Measurements from ENCODE around the gene ZNF880.
"Not testable (repeated sequence)": the region's sequence is repeated elsewhere in the genome, so short reads cannot be mapped to it uniquely, and the experiment has no call there.

ZNF880 gene

DNA sequence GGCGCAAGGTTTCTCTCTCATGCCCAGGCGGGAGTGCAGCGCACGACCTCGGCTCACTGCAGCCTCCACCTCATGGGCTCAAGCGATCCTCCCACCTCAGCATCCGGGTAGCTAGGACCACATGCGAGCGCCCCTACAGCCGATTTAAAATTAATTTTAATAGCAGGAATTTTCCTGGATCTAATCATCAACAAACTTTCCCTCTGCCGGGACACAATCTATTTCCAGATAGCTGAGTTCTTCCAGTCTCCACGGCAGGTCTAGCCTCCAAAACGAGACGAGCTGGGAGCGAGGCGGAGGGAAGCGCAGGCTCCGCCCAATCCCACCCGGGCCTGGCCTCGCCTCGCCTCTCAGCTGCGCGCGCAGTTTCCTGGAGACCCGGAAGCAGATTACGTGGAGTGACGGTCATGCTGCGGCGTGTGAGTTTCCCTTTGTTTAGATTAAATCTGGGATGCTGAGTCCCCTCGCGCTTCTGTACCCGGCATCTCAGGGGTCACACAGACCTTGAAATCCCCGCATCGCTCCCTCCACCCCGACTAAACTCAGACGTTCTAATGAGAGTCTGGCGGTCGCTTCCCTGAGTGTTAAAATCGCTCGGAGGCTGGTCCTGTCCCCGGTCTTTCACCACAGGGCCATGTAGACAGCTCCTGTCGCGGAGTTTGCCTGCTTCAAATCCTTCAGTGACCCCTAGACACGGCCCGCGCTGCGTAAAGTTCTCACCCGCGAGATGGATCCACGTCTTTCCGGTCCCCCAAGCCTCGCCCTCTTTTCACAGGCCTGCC lies at the start of gene ZNF880:
ZNF880 (plus strand) TSS at position 365 of the 782 bp plus-strand sequence; CDS start at position 408, 43 bp downstream.
- no peaks in the 10 kb centered on the region for H3K4me1 ChIP-seq (ENCODE audit: control insufficient read depth in 1 of 2, insufficient read depth in 2 of 2, low read length in 2 of 2)
- H3K36me3 ChIP-seq (ENCODE audit: control insufficient read depth in 1 of 2, insufficient read depth in 2 of 2, low read length in 2 of 2) = peaks cover 9 to 23% of the 10 kb centered on the region in 2 donors
- H3K27ac ChIP-seq (ENCODE audit: low read depth, low read length) = peak within 1 kb of the TSS; percentile 84
- peaks cover 31 to 50% of the 10 kb centered on the region in 2 donors for H3K9me3 ChIP-seq (ENCODE audit: control insufficient read depth in 1 of 2, low read length in 2 of 2)
- H3K4me3 ChIP-seq (ENCODE audit: low read depth in 1 of 2, low read length in 2 of 2) = peak within 1 kb of the TSS; percentile 94 to 96
- no peaks in the 10 kb centered on the region for H3K27me3 ChIP-seq (ENCODE audit: control insufficient read depth in 1 of 2, insufficient read depth in 2 of 2, low read length in 2 of 2)
- H3K9ac ChIP-seq (ENCODE audit: low read depth in 1 of 2, low read length in 2 of 2) = peak within 1 kb of the TSS; percentile 76 to 85

DNA sequence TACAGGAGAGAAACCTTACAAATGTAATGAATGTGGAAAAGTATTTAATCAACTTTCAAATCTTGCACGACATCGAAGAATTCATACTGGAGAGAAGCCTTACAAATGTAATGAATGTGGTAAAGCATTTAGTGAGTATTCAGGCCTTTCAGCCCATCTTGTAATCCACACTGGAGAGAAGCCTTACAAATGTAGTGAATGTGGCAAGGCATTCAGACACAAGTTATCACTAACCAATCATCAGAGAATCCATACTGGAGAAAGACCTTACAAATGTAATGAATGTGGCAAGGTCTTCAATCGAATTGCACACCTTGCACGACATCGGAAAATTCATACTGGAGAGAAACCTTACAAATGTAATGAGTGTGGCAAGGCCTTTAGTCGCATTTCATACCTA lies 47.3 kb upstream of the ZNF880 start:
- Histone ChIP-seq H3K4me1 (ENCODE audit: control insufficient read depth in 1 of 2, insufficient read depth in 2 of 2, low read length in 2 of 2) (no peaks in the 10 kb centered on the region), H3K9ac (ENCODE audit: low read depth in 1 of 2, low read length in 2 of 2) (no peak overlapping the region), H3K27ac (ENCODE audit: low read depth, low read length) (no peak overlapping the region), H3K36me3 (ENCODE audit: control insufficient read depth in 1 of 2, insufficient read depth in 2 of 2, low read length in 2 of 2) (peaks cover 43 to 53% of the 10 kb centered on the region in 2 donors), H3K9me3 (ENCODE audit: control insufficient read depth in 1 of 2, low read length in 2 of 2) (peaks cover 90 to 95% of the 10 kb centered on the region in 2 donors), H3K4me3 (ENCODE audit: low read depth in 1 of 2, low read length in 2 of 2) (peak overlapping the region; percentile 43 to 53), H3K27me3 (ENCODE audit: control insufficient read depth in 1 of 2, insufficient read depth in 2 of 2, low read length in 2 of 2) (no peaks in the 10 kb centered on the region)

DNA sequence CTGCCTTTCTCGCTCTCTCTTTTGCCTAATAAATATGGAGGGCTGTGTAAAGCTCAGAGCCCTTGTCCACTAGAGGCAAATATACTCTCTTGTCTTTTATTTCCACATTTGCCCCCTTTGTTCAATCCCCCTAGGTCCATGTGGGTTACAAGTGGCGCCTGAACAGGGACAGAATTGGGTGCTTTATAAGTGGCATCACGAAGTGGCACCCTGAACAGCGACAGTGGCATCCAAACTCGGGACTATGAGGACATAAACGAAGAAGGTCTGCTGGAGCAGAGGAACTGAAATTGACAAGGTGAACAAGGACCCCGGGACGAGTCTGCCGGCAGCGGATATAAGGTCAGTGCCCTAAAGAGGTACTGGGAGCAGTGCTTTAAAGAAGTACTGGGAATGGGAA lies 38.0 kb upstream of the ZNF880 start:
- H3K4me1 ChIP-seq (ENCODE audit: control insufficient read depth in 1 of 2, insufficient read depth in 2 of 2, low read length in 2 of 2) = peaks cover 0 to 6% of the 10 kb centered on the region in 2 donors
- H3K9me3 ChIP-seq (ENCODE audit: control insufficient read depth in 1 of 2, low read length in 2 of 2) = peaks cover 58 to 65% of the 10 kb centered on the region in 2 donors
- H3K9ac ChIP-seq (ENCODE audit: low read depth in 1 of 2, low read length in 2 of 2) = no peak overlapping the region
- H3K27ac ChIP-seq (ENCODE audit: low read depth, low read length) = no peak overlapping the region
- H3K4me3 ChIP-seq (ENCODE audit: low read depth in 1 of 2, low read length in 2 of 2) = peak overlapping the region in 1 of 2 donors; percentile 12
- H3K36me3 ChIP-seq (ENCODE audit: control insufficient read depth in 1 of 2, insufficient read depth in 2 of 2, low read length in 2 of 2) = peaks cover 0 to 3% of the 10 kb centered on the region in 2 donors
- no peaks in the 10 kb centered on the region for H3K27me3 ChIP-seq (ENCODE audit: control insufficient read depth in 1 of 2, insufficient read depth in 2 of 2, low read length in 2 of 2)

GRCh38 chr19:52335768-52336116 lies 34.0 kb upstream of the ZNF880 start:
- Histone ChIP-seq H3K9ac (ENCODE audit: low read depth in 1 of 2, low read length in 2 of 2) (no peak overlapping the region), H3K27me3 (ENCODE audit: control insufficient read depth in 1 of 2, insufficient read depth in 2 of 2, low read length in 2 of 2) (no peaks in the 10 kb centered on the region), H3K4me3 (ENCODE audit: low read depth in 1 of 2, low read length in 2 of 2) (peak overlapping the region; percentile 85 to 91), H3K27ac (ENCODE audit: low read depth, low read length) (no peak overlapping the region), H3K4me1 (ENCODE audit: control insufficient read depth in 1 of 2, insufficient read depth in 2 of 2, low read length in 2 of 2) (peaks cover 0 to 6% of the 10 kb centered on the region in 2 donors), H3K9me3 (ENCODE audit: control insufficient read depth in 1 of 2, low read length in 2 of 2) (peaks cover 32 to 36% of the 10 kb centered on the region in 2 donors), H3K36me3 (ENCODE audit: control insufficient read depth in 1 of 2, insufficient read depth in 2 of 2, low read length in 2 of 2) (peaks cover 0 to 3% of the 10 kb centered on the region in 2 donors)

- peaks cover 0 to 6% of the 10 kb centered on the region in 2 donors for H3K4me1 ChIP-seq (ENCODE audit: control insufficient read depth in 1 of 2, insufficient read depth in 2 of 2, low read length in 2 of 2)
- H3K36me3 ChIP-seq (ENCODE audit: control insufficient read depth in 1 of 2, insufficient read depth in 2 of 2, low read length in 2 of 2) = peaks cover 0 to 3% of the 10 kb centered on the region in 2 donors
- peak within 1 kb of the TSS; percentile 17 for H3K27ac ChIP-seq (ENCODE audit: low read depth, low read length)
- peaks cover 27 to 31% of the 10 kb centered on the region in 2 donors for H3K9me3 ChIP-seq (ENCODE audit: control insufficient read depth in 1 of 2, low read length in 2 of 2)
- peak within 1 kb of the TSS; percentile 78 to 82 for H3K9ac ChIP-seq (ENCODE audit: low read depth in 1 of 2, low read length in 2 of 2)
- peak within 1 kb of the TSS; percentile 85 to 91 for H3K4me3 ChIP-seq (ENCODE audit: low read depth in 1 of 2, low read length in 2 of 2)
- H3K27me3 ChIP-seq (ENCODE audit: control insufficient read depth in 1 of 2, insufficient read depth in 2 of 2, low read length in 2 of 2) = no peaks in the 10 kb centered on the region
These were observed 33.5 kb upstream of the ZNF880 start, which contains the start of gene ZNF610 for GRCh38 chr19:52336117-52336790. ZNF610 (plus strand) TSS chr19:52336243; CDS start chr19:52349173, 12,930 bp downstream.

DNA sequence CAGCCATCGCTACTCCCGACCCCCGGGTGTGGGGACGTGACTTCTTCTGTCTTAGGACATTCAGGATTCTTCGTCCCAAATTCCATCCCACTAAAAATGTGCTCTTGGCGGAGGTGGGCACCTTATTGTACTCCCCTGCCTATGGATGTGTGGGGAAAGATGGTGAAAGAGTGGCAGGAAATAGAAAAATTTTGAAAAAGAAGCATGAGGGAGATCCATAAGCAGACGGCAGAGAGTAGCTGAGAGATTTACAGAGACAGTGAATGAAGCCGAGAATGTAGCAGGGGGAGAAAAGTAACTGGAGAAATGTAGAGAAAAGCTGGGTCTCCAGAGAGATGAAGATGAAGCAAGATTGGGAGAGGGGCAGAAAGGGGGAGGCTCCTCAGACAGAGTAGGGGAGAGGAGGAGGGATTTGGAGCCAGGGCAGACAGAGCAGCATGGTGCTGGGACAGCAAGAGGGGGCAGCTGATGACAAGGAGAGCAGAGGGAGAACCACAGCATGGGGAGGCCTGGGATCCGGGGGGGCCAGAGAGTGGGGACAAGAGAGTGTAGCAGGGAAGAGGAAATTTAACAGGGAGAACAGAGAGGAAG lies 32.8 kb upstream of the ZNF880 start:
- peak overlapping the region; percentile 85 to 91 for H3K4me3 ChIP-seq (ENCODE audit: low read depth in 1 of 2, low read length in 2 of 2)
- peaks cover 0 to 3% of the 10 kb centered on the region in 2 donors for H3K36me3 ChIP-seq (ENCODE audit: control insufficient read depth in 1 of 2, insufficient read depth in 2 of 2, low read length in 2 of 2)
- H3K9ac ChIP-seq (ENCODE audit: low read depth in 1 of 2, low read length in 2 of 2) = peak overlapping the region; percentile 78 to 82
- peaks cover 0 to 6% of the 10 kb centered on the region in 2 donors for H3K4me1 ChIP-seq (ENCODE audit: control insufficient read depth in 1 of 2, insufficient read depth in 2 of 2, low read length in 2 of 2)
- peaks cover 21 to 25% of the 10 kb centered on the region in 2 donors for H3K9me3 ChIP-seq (ENCODE audit: control insufficient read depth in 1 of 2, low read length in 2 of 2)
- no peaks in the 10 kb centered on the region for H3K27me3 ChIP-seq (ENCODE audit: control insufficient read depth in 1 of 2, insufficient read depth in 2 of 2, low read length in 2 of 2)
- no peak overlapping the region for H3K27ac ChIP-seq (ENCODE audit: low read depth, low read length)

- H3K27ac ChIP-seq (ENCODE audit: low read depth, low read length); H3K4me1 ChIP-seq (ENCODE audit: control insufficient read depth in 1 of 2, insufficient read depth in 2 of 2, low read length in 2 of 2); H3K36me3 ChIP-seq (ENCODE audit: control insufficient read depth in 1 of 2, insufficient read depth in 2 of 2, low read length in 2 of 2); H3K27me3 ChIP-seq (ENCODE audit: control insufficient read depth in 1 of 2, insufficient read depth in 2 of 2, low read length in 2 of 2); H3K9ac ChIP-seq (ENCODE audit: low read depth in 1 of 2, low read length in 2 of 2); H3K4me3 ChIP-seq (ENCODE audit: low read depth in 1 of 2, low read length in 2 of 2): not testable (repeated sequence)
- H3K9me3 ChIP-seq (ENCODE audit: control insufficient read depth in 1 of 2, low read length in 2 of 2) = peaks cover 12 to 15% of the 10 kb centered on the region in 2 donors
These were observed 30.7 kb upstream of the ZNF880 start for GRCh38 chr19:52339022-52339421.

- H3K9ac ChIP-seq (ENCODE audit: low read depth in 1 of 2, low read length in 2 of 2) = no peak overlapping the region
- H3K9me3 ChIP-seq (ENCODE audit: control insufficient read depth in 1 of 2, low read length in 2 of 2) = peaks cover 11 to 18% of the 10 kb centered on the region in 2 donors
- no peaks in the 10 kb centered on the region for H3K27me3 ChIP-seq (ENCODE audit: control insufficient read depth in 1 of 2, insufficient read depth in 2 of 2, low read length in 2 of 2)
- no peaks in the 10 kb centered on the region for H3K4me1 ChIP-seq (ENCODE audit: control insufficient read depth in 1 of 2, insufficient read depth in 2 of 2, low read length in 2 of 2)
- H3K27ac ChIP-seq (ENCODE audit: low read depth, low read length) = no peak overlapping the region
- peaks cover 2 to 4% of the 10 kb centered on the region in 2 donors for H3K36me3 ChIP-seq (ENCODE audit: control insufficient read depth in 1 of 2, insufficient read depth in 2 of 2, low read length in 2 of 2)
- no peak overlapping the region for H3K4me3 ChIP-seq (ENCODE audit: low read depth in 1 of 2, low read length in 2 of 2)
These were observed 26.2 kb upstream of the ZNF880 start for GRCh38 chr19:52343548-52343947.

GRCh38 chr19:52345162-52345561 lies 24.6 kb upstream of the ZNF880 start:
- no peak overlapping the region for H3K9ac ChIP-seq (ENCODE audit: low read depth in 1 of 2, low read length in 2 of 2)

GRCh38 chr19:52351512-52351911 lies 18.2 kb upstream of the ZNF880 start:
- peaks cover 25 to 32% of the 10 kb centered on the region in 2 donors for H3K9me3 ChIP-seq (ENCODE audit: control insufficient read depth in 1 of 2, low read length in 2 of 2)
- no peak overlapping the region for H3K4me3 ChIP-seq (ENCODE audit: low read depth in 1 of 2, low read length in 2 of 2)
- no peak overlapping the region for H3K9ac ChIP-seq (ENCODE audit: low read depth in 1 of 2, low read length in 2 of 2)
- no peaks in the 10 kb centered on the region for H3K27me3 ChIP-seq (ENCODE audit: control insufficient read depth in 1 of 2, insufficient read depth in 2 of 2, low read length in 2 of 2)
- peaks cover 6 to 30% of the 10 kb centered on the region in 2 donors for H3K36me3 ChIP-seq (ENCODE audit: control insufficient read depth in 1 of 2, insufficient read depth in 2 of 2, low read length in 2 of 2)
- no peaks in the 10 kb centered on the region for H3K4me1 ChIP-seq (ENCODE audit: control insufficient read depth in 1 of 2, insufficient read depth in 2 of 2, low read length in 2 of 2)
- no peak overlapping the region for H3K27ac ChIP-seq (ENCODE audit: low read depth, low read length)

More at GRCh38 chr19:52345162-52345561, 24.6 kb upstream of the ZNF880 start:
- Histone ChIP-seq H3K4me1 (ENCODE audit: control insufficient read depth in 1 of 2, insufficient read depth in 2 of 2, low read length in 2 of 2) (no peaks in the 10 kb centered on the region), H3K27ac (ENCODE audit: low read depth, low read length) (no peak overlapping the region), H3K27me3 (ENCODE audit: control insufficient read depth in 1 of 2, insufficient read depth in 2 of 2, low read length in 2 of 2) (no peaks in the 10 kb centered on the region), H3K36me3 (ENCODE audit: control insufficient read depth in 1 of 2, insufficient read depth in 2 of 2, low read length in 2 of 2) (peaks cover 6 to 12% of the 10 kb centered on the region in 2 donors), H3K9me3 (ENCODE audit: control insufficient read depth in 1 of 2, low read length in 2 of 2) (peaks cover 19 to 24% of the 10 kb centered on the region in 2 donors), H3K4me3 (ENCODE audit: low read depth in 1 of 2, low read length in 2 of 2) (no peak overlapping the region)
